ENCODE measurements around the gene DDX41. TPM values are rescaled to one million over a fixed set of nuclear protein-coding genes. Genes with fewer than 3 reads are reported as not detected.
"Not testable (repeated sequence)": the region's sequence is repeated elsewhere in the genome, so short reads cannot be mapped to it uniquely, and the experiment has no call there.

DDX41 gene
- total RNA-seq, 2 donors from 2014 or later: 84.3 to 134 TPM

GRCh38 chr5:177536386-177536785, 19.6 kb upstream of the DDX41 start:
- TF ChIP-seq CTCF (IDR thresholded peaks at IDR 0.05): no peak
- Histone ChIP-seq H3K4me1 (peaks cover 7% of the 10 kb centered on the region), H3K9me3 (no peaks in the 10 kb centered on the region), H3K27me3 (no peaks in the 10 kb centered on the region), H3K4me3 (no peak overlapping the region), H3K9ac (ENCODE audit: low read depth in 2 of 2, low read length in 2 of 2) (no peak overlapping the region), H3K36me3 (no peaks in the 10 kb centered on the region), H3K27ac (no peak overlapping the region)
- intact Hi-C loops (cut with DNase I): no loop called here
- no peak for DNase-seq

GRCh38 chr5:177535125-177535524, 18.4 kb upstream of the DDX41 start:
- TF ChIP-seq CTCF (IDR thresholded peaks at IDR 0.05): no peak
- Histone ChIP-seq H3K4me1 (peaks cover 7% of the 10 kb centered on the region), H3K9me3 (no peaks in the 10 kb centered on the region), H3K36me3 (no peaks in the 10 kb centered on the region), H3K27ac (no peak overlapping the region), H3K4me3 (no peak overlapping the region), H3K9ac (ENCODE audit: low read depth in 2 of 2, low read length in 2 of 2) (no peak overlapping the region), H3K27me3 (no peaks in the 10 kb centered on the region)
- intact Hi-C loops (cut with DNase I): no loop called here
- no peak for DNase-seq

DNA sequence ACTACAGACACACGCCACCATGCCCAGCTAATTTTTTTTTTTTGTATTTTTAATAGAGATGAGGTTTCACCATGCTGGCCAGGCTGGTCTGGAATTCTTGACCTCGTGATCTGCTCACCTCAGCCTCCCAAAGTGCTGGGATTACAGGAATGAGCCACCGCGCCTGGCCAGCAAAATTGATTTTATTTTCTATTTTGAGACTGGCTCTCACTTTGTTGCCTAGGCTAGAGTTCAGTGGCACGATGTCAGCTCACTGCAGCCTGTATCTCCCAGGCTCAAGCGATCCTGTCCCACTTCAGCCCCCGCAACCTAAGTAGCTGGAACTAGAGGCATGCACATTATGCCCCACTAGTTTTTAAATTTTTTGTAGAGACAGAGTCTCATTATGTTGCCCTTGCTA, 17.7 kb upstream of the DDX41 start:
- H3K27ac ChIP-seq; H3K4me3 ChIP-seq; intact Hi-C loops (cut with DNase I); H3K9me3 ChIP-seq; DNase-seq; H3K27me3 ChIP-seq; H3K9ac ChIP-seq (ENCODE audit: low read depth in 2 of 2, low read length in 2 of 2); H3K36me3 ChIP-seq; H3K4me1 ChIP-seq: not testable (repeated sequence)

- H3K9ac ChIP-seq (ENCODE audit: low read depth in 2 of 2, low read length in 2 of 2): no peak overlapping the region
- H3K4me1 ChIP-seq: no peaks in the 10 kb centered on the region
- no peaks in the 10 kb centered on the region for H3K27me3 ChIP-seq
- TF ChIP-seq CTCF (IDR thresholded peaks at IDR 0.05): no peak
- no peak overlapping the region for H3K27ac ChIP-seq
- intact Hi-C loops (cut with DNase I): no loop called here
- DNase-seq: no peak
- H3K4me3 ChIP-seq: no peak overlapping the region
- H3K9me3 ChIP-seq: no peaks in the 10 kb centered on the region
- H3K36me3 ChIP-seq: no peaks in the 10 kb centered on the region
Observed at GRCh38 chr5:177531209-177531940, 14.6 kb upstream of the DDX41 start.

- intact Hi-C loops (cut with DNase I): no loop called here
- Histone ChIP-seq H3K27me3 (no peaks in the 10 kb centered on the region), H3K4me1 (no peaks in the 10 kb centered on the region), H3K9me3 (no peaks in the 10 kb centered on the region), H3K9ac (ENCODE audit: low read depth in 2 of 2, low read length in 2 of 2) (no peak overlapping the region), H3K4me3 (no peak overlapping the region), H3K36me3 (no peaks in the 10 kb centered on the region), H3K27ac (no peak overlapping the region)
- no peak for TF ChIP-seq CTCF (IDR thresholded peaks at IDR 0.05)
- DNase-seq: no peak
Observed at GRCh38 chr5:177530638-177531037, 13.9 kb upstream of the DDX41 start.

Data from colonic mucosa (tissue), 4 donors.